ENCODE data around the gene NKX3-2. TPM values are rescaled to one million over a fixed set of nuclear protein-coding genes. Genes with fewer than 3 reads are reported as not detected.

Gene NKX3-2
- total RNA-seq, 1 donor from 2014 or later, result not detected

DNA sequence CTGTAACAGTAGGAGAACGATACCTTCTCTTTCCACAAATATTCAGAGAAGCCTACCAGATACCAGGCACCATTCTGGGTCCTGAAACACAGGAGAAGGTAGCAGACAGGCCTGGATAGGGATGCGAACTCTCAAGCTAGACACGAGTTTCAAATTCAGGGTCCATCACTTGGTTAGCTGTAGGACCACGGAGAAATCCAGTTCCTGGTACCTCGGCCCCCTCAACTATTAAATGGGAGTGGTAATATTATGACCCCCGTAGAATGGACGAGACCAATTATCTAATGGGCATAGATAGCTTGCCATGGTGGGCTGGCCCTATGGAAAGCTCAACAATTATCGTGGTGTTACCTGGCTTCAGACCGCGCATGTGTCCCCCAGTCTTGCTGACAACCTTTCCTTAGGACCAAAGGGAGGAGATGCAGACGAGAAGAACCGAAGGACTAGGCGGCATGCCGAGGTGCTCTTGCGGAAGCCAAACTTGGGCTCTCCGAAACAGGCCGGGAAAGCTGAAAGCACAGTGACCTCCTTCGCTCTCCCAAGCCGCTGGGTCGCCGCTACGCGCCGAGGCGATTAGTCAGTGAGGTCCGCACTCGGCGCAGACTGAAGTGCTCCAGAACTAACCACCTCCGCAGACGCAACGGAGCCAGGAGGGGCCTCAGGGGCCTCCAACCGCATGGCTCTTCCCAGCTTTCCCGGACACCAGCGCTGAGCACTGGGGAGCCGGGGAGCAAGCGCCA, 19.6 kb downstream of the NKX3-2 start:
- peaks cover 23% of the 10 kb centered on the region for H3K27me3 ChIP-seq

DNA sequence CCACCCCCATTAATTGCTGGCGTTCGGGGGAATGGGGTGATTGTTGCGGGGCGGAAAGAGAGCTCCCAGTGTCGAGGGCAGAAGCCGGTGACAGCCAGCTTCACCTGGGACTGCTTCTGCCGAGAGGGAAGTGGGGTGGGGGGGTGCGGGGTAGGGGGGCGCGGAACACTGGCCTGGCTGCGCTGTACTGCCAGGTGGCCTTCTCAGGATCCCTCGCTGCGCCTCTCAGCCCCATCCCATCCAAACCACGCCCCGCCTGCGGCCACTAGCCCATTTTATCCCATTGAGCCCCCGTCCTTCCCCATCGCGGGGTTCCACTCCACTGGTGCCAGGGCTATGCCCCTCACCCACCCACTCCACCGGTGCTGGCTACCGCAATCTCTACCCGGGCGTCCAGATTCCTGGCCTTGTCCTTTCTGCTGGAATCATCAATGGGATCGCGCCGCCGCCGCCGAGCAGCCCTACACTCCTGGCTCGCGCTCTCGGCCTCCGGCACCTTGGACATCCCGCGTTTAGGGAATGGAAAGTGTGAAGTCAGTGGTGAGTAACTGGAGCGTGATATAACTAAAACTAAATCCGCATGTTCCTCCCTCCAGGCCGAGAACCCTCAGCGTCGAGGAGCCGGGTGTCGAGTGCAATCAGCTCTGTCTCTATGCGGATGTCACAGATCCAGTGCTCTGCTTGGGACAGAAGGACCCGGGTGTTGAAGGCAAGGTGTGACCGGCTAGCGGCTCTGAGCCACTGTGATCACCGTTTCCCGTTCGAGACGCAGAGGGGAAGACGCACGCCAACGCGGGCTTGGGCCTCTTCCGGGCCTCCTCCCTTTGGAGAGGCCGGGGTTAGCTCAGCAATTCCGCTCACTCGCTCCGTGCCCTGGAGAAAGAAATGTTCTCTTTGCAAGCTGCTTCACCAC, 20.5 kb downstream of the NKX3-2 start:
- Histone ChIP-seq H3K4me3 (no peak overlapping the region), H3K27ac (no peak overlapping the region), H3K36me3 (no peaks in the 10 kb centered on the region), H3K9me3 (peaks cover 6 to 14% of the 10 kb centered on the region in 2 donors), H3K4me1 (peaks cover 0 to 3% of the 10 kb centered on the region in 2 donors), H3K27me3 (peaks cover 20% of the 10 kb centered on the region)
- intact Hi-C loops (cut with DNase I), result no loop called here
- TF ChIP-seq, protein P1, sequence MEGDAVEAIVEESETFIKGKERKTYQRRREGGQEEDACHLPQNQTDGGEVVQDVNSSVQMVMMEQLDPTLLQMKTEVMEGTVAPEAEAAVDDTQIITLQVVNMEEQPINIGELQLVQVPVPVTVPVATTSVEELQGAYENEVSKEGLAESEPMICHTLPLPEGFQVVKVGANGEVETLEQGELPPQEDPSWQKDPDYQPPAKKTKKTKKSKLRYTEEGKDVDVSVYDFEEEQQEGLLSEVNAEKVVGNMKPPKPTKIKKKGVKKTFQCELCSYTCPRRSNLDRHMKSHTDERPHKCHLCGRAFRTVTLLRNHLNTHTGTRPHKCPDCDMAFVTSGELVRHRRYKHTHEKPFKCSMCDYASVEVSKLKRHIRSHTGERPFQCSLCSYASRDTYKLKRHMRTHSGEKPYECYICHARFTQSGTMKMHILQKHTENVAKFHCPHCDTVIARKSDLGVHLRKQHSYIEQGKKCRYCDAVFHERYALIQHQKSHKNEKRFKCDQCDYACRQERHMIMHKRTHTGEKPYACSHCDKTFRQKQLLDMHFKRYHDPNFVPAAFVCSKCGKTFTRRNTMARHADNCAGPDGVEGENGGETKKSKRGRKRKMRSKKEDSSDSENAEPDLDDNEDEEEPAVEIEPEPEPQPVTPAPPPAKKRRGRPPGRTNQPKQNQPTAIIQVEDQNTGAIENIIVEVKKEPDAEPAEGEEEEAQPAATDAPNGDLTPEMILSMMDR (IDR thresholded peaks at IDR 0.05), result no peak
- DNase-seq (ENCODE audit: low spot score in 2 of 2), result no peak

More for the DNA sequence above, 19.6 kb downstream of the NKX3-2 start:
- Histone ChIP-seq H3K36me3 (no peaks in the 10 kb centered on the region), H3K4me1 (peaks cover 0 to 3% of the 10 kb centered on the region in 2 donors), H3K9me3 (peaks cover 6 to 14% of the 10 kb centered on the region in 2 donors), H3K27ac (no peak overlapping the region), H3K4me3 (no peak overlapping the region)
- no peak for DNase-seq (ENCODE audit: low spot score in 2 of 2)
- TF ChIP-seq, protein P1 (IDR thresholded peaks at IDR 0.05), result no peak
- intact Hi-C loops (cut with DNase I), result no loop called here

DNA sequence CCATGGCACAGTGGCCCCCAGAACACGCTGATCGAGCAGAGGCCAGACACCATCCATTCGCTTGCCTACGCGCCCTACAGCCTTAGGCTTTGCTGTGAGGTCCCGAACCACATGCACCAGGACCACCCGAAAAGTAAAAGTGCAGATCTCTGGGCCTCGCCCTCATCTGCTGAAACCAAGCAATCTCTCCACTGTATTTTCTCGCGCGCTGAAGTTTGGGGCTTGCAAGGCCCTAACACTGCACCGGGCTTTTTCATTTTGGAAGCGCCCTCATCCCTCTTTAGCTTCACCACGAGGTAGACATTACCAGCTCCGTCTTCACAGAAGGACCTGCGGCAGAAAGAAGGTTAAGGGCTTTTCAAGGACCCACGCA, 21.2 kb downstream of the NKX3-2 start:
- Histone ChIP-seq H3K36me3 (no peaks in the 10 kb centered on the region), H3K27me3 (peaks cover 12% of the 10 kb centered on the region), H3K9me3 (peaks cover 6 to 14% of the 10 kb centered on the region in 2 donors), H3K4me1 (no peaks in the 10 kb centered on the region), H3K27ac (no peak overlapping the region), H3K4me3 (peak overlapping the region in 1 of 2 donors; percentile 19)
- no peak for DNase-seq (ENCODE audit: low spot score in 2 of 2)
- TF ChIP-seq, protein P1 (IDR thresholded peaks at IDR 0.05), result no peak
- intact Hi-C loops (cut with DNase I), result no loop called here

DNA sequence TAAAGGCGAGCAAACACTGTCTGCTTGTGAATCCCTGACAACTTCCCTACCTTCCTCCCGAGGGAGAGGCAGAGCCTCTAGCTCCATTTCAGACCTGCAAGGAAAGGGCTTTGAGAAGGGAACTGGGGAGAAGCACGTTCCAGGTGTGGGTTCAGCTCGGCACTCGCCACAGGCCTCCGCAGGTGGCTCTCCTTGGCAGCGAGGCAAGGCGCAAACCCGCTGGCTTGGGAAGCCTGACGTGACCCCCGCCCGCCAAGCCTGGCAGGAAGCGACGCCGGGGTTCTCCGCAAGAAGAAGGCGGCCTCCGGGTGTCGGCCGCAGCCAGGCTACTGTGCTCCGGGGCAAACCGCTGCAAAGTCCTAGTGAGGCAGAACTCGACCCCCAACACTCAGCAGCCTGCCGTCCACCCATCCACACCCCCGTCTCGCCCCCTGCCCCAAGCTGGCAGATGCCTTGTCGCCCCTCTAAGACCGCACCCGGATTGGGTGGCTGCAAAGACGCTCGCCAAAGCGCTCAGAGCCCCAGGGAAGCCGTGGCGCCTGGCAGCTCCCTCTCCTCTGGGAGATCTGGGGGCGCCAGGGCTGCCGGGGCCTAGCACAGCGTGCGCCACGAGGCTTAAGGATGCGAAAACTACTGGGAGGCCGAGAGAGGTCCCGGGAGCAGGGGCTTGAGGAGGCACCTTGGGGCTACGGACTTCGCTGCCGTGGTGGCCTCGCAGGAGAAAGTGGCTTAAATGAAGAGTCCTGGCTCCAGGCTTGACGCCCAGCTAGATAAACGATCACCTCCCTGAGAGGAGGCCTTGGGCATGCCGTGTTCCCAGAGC, 21.8 kb downstream of the NKX3-2 start:
- TF ChIP-seq, protein P1 (IDR thresholded peaks at IDR 0.05), result no peak
- H3K27me3 ChIP-seq, result peaks cover 7% of the 10 kb centered on the region
- H3K4me3 ChIP-seq, result peak overlapping the region in 1 of 2 donors; percentile 19
- intact Hi-C loops (cut with DNase I), result no loop called here
- DNase-seq (ENCODE audit: low spot score in 2 of 2), result no peak
- H3K27ac ChIP-seq, result no peak overlapping the region
- no peaks in the 10 kb centered on the region for H3K4me1 ChIP-seq
- H3K9me3 ChIP-seq, result peaks cover 6 to 14% of the 10 kb centered on the region in 2 donors
- no peaks in the 10 kb centered on the region for H3K36me3 ChIP-seq

DNA sequence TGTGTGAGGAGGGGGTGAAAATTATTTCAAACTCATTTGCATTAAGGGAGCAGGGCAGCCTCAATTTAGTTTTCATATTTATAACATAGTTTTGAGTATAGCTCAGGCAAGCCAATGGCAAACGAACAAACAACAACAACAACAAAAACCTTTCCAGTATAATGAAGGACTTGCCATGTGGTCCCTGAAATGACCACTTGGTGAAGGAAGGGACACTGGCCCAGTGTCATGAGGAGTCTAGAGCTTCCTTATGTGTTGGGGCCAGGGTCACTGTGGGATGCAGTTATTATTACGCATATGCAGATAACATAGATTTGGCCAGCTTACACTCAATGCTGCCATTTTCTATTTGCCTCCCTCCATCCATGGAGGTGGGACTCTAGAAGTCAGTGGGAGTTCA, 23.3 kb downstream of the NKX3-2 start:
- H3K27ac ChIP-seq, result no peak overlapping the region
- H3K4me3 ChIP-seq, result no peak overlapping the region
- no peaks in the 10 kb centered on the region for H3K36me3 ChIP-seq
- peaks cover 6 to 14% of the 10 kb centered on the region in 2 donors for H3K9me3 ChIP-seq
- TF ChIP-seq, protein P1 (IDR thresholded peaks at IDR 0.05), result no peak
- no peak for DNase-seq (ENCODE audit: low spot score in 2 of 2)
- peaks cover 7% of the 10 kb centered on the region for H3K27me3 ChIP-seq
- H3K4me1 ChIP-seq, result no peaks in the 10 kb centered on the region
- intact Hi-C loops (cut with DNase I), result no loop called here
